Ishikawa (cell line): ENCODE measurements around the gene FIG4.

Source experiments
- CEBPB ChIP-seq: IDR thresholded peaks from 2 replicates; pipeline ENCODE4 v1.6.1; 2012
- CREB1 ChIP-seq: IDR thresholded peaks from 2 replicates; pipeline ENCODE4 v1.6.1; 2012; ENCODE audit warnings: low read depth
- EGR1 ChIP-seq: IDR thresholded peaks from 2 replicates; pipeline ENCODE4 v1.6.1; 2012
- EP300 ChIP-seq: IDR thresholded peaks from 2 replicates; pipeline ENCODE4 v1.6.1; 2012; ENCODE audit warnings: borderline replicate concordance
- FOXM1 ChIP-seq: IDR thresholded peaks from 2 replicates; pipeline ENCODE4 v1.6.1; 2012; ENCODE audit warnings: low read depth, borderline replicate concordance
- MAX ChIP-seq: IDR thresholded peaks from 2 replicates; pipeline ENCODE4 v1.6.1; 2012
- NFIC ChIP-seq: IDR thresholded peaks from 2 replicates; pipeline ENCODE4 v1.6.1; 2012
- RAD21 ChIP-seq: IDR thresholded peaks from 2 replicates; pipeline ENCODE4 v1.6.1; 2012; ENCODE audit warnings: low read depth
- TAF1 ChIP-seq: IDR thresholded peaks from 2 replicates; pipeline ENCODE4 v1.6.1; 2012; ENCODE audit warnings: low read depth, mild to moderate bottlenecking
- TCF12 ChIP-seq: IDR thresholded peaks from 2 replicates; pipeline ENCODE4 v1.6.1; 2012; ENCODE audit warnings: low read depth
- TEAD4 ChIP-seq: IDR thresholded peaks from 2 replicates; pipeline ENCODE4 v1.6.1; 2012
- USF1 ChIP-seq: IDR thresholded peaks from 2 replicates; pipeline ENCODE4 v1.6.1; 2012
- YY1 ChIP-seq: IDR thresholded peaks from 2 replicates; pipeline ENCODE4 v1.6.1; 2012; ENCODE audit warnings: low read depth
- ZBTB7A ChIP-seq: IDR thresholded peaks from 2 replicates; pipeline ENCODE4 v1.6.1; 2012; ENCODE audit warnings: low read depth
- TF ChIP-seq, protein P1 (sequence below): IDR thresholded peaks from 2 replicates; pipeline ENCODE4 v1.6.1; 2012; ENCODE audit warnings: low read depth, mild to moderate bottlenecking

FIG4 gene

GRCh38 chr6:109690373-109690736 lies 741 bp upstream of the FIG4 start:
- TF ChIP-seq YY1, result 0 out of 2 replicates have a peak, but pooled peaks have one; percentile 41
- TF ChIP-seq, protein P1, sequence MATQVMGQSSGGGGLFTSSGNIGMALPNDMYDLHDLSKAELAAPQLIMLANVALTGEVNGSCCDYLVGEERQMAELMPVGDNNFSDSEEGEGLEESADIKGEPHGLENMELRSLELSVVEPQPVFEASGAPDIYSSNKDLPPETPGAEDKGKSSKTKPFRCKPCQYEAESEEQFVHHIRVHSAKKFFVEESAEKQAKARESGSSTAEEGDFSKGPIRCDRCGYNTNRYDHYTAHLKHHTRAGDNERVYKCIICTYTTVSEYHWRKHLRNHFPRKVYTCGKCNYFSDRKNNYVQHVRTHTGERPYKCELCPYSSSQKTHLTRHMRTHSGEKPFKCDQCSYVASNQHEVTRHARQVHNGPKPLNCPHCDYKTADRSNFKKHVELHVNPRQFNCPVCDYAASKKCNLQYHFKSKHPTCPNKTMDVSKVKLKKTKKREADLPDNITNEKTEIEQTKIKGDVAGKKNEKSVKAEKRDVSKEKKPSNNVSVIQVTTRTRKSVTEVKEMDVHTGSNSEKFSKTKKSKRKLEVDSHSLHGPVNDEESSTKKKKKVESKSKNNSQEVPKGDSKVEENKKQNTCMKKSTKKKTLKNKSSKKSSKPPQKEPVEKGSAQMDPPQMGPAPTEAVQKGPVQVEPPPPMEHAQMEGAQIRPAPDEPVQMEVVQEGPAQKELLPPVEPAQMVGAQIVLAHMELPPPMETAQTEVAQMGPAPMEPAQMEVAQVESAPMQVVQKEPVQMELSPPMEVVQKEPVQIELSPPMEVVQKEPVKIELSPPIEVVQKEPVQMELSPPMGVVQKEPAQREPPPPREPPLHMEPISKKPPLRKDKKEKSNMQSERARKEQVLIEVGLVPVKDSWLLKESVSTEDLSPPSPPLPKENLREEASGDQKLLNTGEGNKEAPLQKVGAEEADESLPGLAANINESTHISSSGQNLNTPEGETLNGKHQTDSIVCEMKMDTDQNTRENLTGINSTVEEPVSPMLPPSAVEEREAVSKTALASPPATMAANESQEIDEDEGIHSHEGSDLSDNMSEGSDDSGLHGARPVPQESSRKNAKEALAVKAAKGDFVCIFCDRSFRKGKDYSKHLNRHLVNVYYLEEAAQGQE, result no peak
- TF ChIP-seq ZBTB7A, result peak; percentile 74
- no peak for TF ChIP-seq EP300

DNA sequence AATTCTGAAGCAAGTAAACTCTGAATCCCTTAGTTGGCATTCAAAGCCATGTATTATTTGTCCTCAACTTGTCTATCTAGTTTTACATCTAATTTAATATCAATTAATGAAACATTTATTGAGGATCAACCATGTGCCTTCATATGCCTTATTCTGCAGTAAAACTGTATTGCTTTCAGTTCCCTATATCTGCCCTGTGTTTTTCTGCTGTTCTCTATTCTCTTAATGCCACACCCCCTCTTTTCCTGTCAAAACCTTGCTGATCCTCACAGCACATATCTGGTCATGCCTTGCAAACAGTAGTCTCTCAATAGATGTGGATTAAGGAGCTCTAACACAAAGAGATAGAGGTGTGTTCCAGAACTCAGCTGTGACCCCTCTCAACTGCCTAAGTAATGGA lies 2.0 kb downstream of the FIG4 start:
- TF ChIP-seq USF1 (no peak), EGR1 (no peak), RAD21 (no peak), FOXM1 (no peak), ZBTB7A (no peak), CEBPB (no peak), MAX (no peak), TEAD4 (no peak), YY1 (no peak), TAF1 (no peak), CREB1 (no peak), EP300 (no peak)
- TF ChIP-seq, protein P1, result no peak

DNA sequence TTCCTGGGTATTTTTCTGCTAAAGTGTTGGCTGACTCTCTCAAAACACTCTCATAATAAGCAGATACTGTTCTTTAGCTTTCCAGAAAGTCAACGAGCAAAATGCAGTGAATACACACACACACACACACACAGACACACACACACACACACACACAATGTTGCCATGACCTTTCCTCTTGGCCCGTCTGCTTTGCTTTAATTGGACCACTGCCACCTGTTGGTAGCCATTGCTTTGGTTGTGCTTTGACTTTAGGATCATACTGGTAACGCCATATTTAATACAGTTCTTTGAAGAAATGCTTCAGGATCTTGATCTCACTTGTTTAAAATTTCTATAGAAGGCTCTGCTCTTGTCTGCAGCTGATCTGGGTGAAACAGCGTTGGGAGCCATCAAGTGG lies 4.4 kb downstream of the FIG4 start:
- no peak for TF ChIP-seq NFIC
- no peak for TF ChIP-seq YY1
- no peak for TF ChIP-seq ZBTB7A
- TF ChIP-seq, protein P1, result no peak
- no peak for TF ChIP-seq RAD21
- no peak for TF ChIP-seq MAX
- no peak for TF ChIP-seq TAF1
- TF ChIP-seq CEBPB, result no peak

DNA sequence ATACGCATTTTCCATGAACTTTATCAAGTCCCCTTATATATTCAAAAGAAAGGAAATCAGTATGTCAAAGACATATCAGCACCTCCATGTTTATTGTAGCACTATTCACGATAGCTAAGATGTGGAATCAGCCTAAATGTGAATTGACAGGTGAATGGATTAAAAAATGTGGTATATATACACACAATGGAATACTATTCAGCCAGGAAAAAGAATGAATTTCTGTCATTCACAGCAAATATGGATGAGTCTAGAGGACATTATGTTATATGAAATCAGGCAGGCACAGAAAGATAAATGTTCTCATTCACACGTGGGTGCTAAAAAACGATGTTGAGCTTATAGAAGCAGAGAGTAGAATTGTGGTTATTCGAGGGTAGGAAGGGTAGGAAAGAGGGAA lies 5.3 kb downstream of the FIG4 start:
- no peak for TF ChIP-seq TEAD4
- TF ChIP-seq CEBPB, result no peak
- TF ChIP-seq EGR1, result no peak
- no peak for TF ChIP-seq TCF12
- no peak for TF ChIP-seq CREB1
- no peak for TF ChIP-seq FOXM1
- no peak for TF ChIP-seq RAD21
- TF ChIP-seq TAF1, result no peak
- TF ChIP-seq EP300, result no peak
- TF ChIP-seq YY1, result no peak
- TF ChIP-seq ZBTB7A, result no peak

DNA sequence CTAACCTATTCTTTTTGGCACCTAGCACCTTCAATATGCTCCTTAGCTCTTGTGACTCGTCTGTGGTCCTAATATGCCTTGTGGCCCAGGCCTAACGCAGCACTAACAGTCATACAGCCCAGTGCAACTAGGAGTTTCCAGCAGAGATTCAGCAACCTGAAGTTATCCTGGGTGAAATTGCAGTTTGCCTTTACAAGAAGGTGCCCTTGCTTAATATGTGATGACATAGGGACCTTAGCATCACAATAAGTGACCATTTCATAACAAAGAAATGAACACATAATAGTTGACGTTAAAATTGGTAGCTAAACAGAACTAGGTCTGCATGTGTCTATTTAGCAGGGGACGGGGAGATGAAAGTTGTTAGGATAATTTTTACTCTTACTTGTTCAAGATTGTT lies 10.1 kb downstream of the FIG4 start:
- TF ChIP-seq FOXM1 (no peak), EP300 (no peak), MAX (no peak), TCF12 (no peak), TAF1 (no peak), NFIC (no peak), CEBPB (no peak), CREB1 (no peak), TEAD4 (no peak), ZBTB7A (no peak), EGR1 (no peak)
- TF ChIP-seq, protein P1, result no peak
